ENCODE results near the gene OR51A7.
"Not testable (repeated sequence)": the region's sequence is repeated elsewhere in the genome, so short reads cannot be mapped to it uniquely, and the experiment has no call there.

The OR51A7 gene

DNA sequence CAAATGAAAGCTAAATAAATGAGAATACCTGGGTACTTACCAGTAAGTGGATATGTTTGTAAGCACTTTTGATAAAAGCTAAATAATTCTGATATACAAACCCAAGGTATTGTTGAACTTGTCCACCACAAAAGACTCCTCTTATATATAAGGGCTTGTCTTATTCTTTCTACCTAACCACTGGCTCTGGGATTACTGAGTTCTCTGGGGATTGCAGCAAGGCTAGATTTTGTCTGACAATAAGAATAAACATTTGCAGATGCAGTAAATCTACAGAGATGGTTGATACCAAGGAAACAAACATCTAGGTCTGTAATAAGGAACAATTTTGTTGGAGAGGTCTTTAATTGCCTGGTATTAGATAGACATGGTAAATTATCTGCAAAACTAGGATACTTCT lies 43.9 kb downstream of the OR51A7 start, which contains the start of gene OR51A4:
Gene OR51A4, minus strand, starts transcription at position 101 of the 400 bp plus-strand sequence. CDS start 505 bp downstream, outside the sequence.
- H3K27ac ChIP-seq = no peak within 1 kb of the TSS
- TF ChIP-seq, protein P1, sequence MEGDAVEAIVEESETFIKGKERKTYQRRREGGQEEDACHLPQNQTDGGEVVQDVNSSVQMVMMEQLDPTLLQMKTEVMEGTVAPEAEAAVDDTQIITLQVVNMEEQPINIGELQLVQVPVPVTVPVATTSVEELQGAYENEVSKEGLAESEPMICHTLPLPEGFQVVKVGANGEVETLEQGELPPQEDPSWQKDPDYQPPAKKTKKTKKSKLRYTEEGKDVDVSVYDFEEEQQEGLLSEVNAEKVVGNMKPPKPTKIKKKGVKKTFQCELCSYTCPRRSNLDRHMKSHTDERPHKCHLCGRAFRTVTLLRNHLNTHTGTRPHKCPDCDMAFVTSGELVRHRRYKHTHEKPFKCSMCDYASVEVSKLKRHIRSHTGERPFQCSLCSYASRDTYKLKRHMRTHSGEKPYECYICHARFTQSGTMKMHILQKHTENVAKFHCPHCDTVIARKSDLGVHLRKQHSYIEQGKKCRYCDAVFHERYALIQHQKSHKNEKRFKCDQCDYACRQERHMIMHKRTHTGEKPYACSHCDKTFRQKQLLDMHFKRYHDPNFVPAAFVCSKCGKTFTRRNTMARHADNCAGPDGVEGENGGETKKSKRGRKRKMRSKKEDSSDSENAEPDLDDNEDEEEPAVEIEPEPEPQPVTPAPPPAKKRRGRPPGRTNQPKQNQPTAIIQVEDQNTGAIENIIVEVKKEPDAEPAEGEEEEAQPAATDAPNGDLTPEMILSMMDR (conservative IDR thresholded peaks at IDR 0.05) = no peak
- TF ChIP-seq ZFX (IDR thresholded peaks at IDR 0.05) = no peak

DNA sequence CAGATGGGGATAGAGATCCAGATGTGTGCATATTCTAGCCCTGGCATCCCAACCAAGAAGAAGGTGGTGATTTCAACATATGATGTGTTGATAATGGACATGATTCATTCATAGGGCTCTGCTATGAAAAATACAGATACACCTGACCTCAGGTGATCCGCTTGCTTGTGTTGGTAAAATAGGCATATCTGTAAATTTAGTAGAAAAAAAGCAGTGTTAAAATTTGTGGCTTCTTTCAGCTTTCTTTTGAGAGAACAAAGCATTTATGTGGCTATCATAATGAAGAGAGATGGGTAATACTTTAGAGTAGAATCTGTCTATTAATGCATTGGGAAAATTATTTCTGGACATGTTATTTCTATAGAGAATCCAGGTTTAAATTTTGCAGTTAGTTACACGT lies 52.0 kb downstream of the OR51A7 start, which contains the start of gene OR51A2:
Gene OR51A2, minus strand, starts transcription at position 101 of the 400 bp plus-strand sequence. Its CDS starts 0 bp downstream, at position 101.
- not testable (repeated sequence) for H3K27ac ChIP-seq

DNA sequence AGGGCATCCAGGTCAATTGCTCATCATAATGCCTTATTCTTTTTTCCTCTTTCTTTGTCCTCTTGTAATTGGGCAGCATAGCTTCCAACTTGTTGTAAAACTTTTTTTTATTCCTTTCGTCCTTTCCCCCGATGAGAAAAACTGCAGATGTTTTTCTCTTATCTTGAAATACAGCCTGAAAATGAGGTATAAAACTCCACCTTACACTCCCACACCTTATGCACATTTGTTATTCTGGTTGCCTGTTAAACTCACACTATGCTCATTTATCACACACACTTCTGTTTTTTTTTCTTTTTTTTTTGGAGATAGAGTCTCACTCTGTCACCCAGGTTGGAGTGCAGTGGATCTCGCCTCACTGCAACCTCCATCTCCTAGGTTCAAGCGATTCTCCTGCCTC lies 53.8 kb downstream of the OR51A7 start:
- TF ChIP-seq, protein P1 (conservative IDR thresholded peaks at IDR 0.05) = no peak
- no peak for TF ChIP-seq ZFX (IDR thresholded peaks at IDR 0.05)
- H3K27ac ChIP-seq = no peak overlapping the region

Measured in C4-2B (cell line).